Muscle of back (tissue), 13 donors: ENCODE data around the gene GMPR2. TPM values are rescaled to one million over a fixed set of nuclear protein-coding genes. Genes with fewer than 3 reads are reported as not detected.

ENCODE experiments used
- DNase-seq, 3 donors: peaks; one replicate each; pipeline versions ENCODE4 v3.0.0 to v3.0.0-alpha.2; 2013
- long read RNA-seq, 9 donors: transcript quantifications; one replicate each; lab custom pipeline, GENCODE V29; 2026
- polyA plus RNA-seq, 10 donors: library from polyadenylated mRNA; unstranded; fragments of 120-200 nt; gene quantifications; one replicate each; pipeline ENCODE4 v1.2.1, GENCODE V29; 2013; ENCODE audit not compliant: insufficient read length in 10 of 10

The GMPR2 gene
- polyA plus RNA-seq: 10 to 100 TPM; 41.5 to 57.6 (median 50.7) TPM
- long read RNA-seq, donor 1, transcript GMPR2-207 (2 exons, 469 nt): major isoform, 10 of 19 reads
- long read RNA-seq, donor 1, partial matches to known transcripts: 0 of 19 reads
- long read RNA-seq, donor 1, other reads (novel, unspliced or antisense): 0 of 19 reads
- long read RNA-seq, donor 2, transcript GMPR2-207 (2 exons, 469 nt): major isoform, 5 of 11 reads
- long read RNA-seq, donor 2, partial matches to known transcripts: 0 of 11 reads
- long read RNA-seq, donor 2, other reads (novel, unspliced or antisense): 0 of 11 reads
- long read RNA-seq, donor 3: 0 reads
- long read RNA-seq, donor 4, transcript GMPR2-207 (2 exons, 469 nt): major isoform, 8 of 27 reads
- long read RNA-seq, donor 4, partial matches to known transcripts: 12 of 27 reads
- long read RNA-seq, donor 4, other reads (novel, unspliced or antisense): 0 of 27 reads
- long read RNA-seq, donor 5, transcript GMPR2-207 (2 exons, 469 nt): major isoform, 7 of 13 reads
- long read RNA-seq, donor 5, partial matches to known transcripts: 0 of 13 reads
- long read RNA-seq, donor 5, other reads (novel, unspliced or antisense): 0 of 13 reads
- long read RNA-seq, donor 6, transcript GMPR2-207 (2 exons, 469 nt): major isoform, 16 of 56 reads
- long read RNA-seq, donor 6, transcript GMPR2-203 (10 exons, 1,652 nt): minor isoform, 7 of 56 reads
- long read RNA-seq, donor 6, partial matches to known transcripts: 19 of 56 reads
- long read RNA-seq, donor 6, other reads (novel, unspliced or antisense): 8 of 56 reads
- long read RNA-seq, donor 7, transcript GMPR2-207 (2 exons, 469 nt): major isoform, 6 of 29 reads
- long read RNA-seq, donor 7, partial matches to known transcripts: 15 of 29 reads
- long read RNA-seq, donor 7, other reads (novel, unspliced or antisense): 6 of 29 reads
- long read RNA-seq, donor 8, transcript GMPR2-207 (2 exons, 469 nt): major isoform, 11 of 14 reads
- long read RNA-seq, donor 8, partial matches to known transcripts: 0 of 14 reads
- long read RNA-seq, donor 8, other reads (novel, unspliced or antisense): 0 of 14 reads
- long read RNA-seq, donor 9, partial matches to known transcripts: 0 of 2 reads
- long read RNA-seq, donor 9, other reads (novel, unspliced or antisense): 0 of 2 reads

DNA sequence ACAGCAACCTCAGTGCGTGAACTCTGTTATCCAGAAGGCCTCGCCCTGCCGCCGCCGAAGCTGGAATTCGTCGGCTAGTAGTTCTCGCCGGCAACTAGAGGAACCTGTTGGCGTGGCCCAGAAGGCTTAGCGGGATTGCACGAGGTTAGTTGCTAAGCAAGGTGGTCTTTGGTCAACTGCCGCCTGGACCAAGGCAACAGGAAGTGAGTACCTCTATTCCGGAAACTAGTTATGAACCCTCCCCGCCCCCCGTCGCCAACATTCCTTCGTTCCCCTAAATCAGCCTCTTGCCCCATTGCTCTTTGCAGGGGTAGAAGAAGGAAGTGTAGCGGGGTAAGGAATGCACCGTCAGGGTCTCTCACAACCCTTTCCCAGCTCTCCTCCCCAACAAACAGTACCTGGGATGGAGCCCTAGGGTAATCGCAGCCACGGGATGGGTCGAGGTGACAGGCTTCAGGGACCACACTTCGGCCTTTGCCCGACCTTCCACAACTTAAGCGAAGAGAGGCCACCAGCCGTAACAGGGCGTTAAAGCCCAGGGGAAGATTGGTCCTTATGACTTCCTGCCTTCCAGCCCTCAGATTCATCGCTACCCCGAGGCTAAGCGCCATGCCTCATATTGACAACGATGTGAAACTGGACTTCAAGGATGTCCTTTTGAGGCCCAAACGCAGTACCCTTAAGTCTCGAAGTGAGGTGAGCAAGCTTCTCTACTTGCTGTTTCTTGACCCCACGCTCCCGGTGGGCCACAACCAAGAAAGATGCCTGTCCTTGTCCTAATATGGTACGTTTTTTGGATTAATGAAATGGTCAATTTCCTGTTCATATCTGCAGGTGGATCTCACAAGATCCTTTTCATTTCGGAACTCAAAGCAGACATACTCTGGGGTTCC lies at the start of gene GMPR2:
TSS of gene GMPR2 (plus strand) at position 285 of the 893 bp plus-strand sequence. CDS start at position 610, 325 bp downstream.
- DNase-seq: no peak

GRCh38 chr14:24183014-24183481 lies 49.7 kb upstream of the GMPR2 start:
- no peak for DNase-seq

DNA sequence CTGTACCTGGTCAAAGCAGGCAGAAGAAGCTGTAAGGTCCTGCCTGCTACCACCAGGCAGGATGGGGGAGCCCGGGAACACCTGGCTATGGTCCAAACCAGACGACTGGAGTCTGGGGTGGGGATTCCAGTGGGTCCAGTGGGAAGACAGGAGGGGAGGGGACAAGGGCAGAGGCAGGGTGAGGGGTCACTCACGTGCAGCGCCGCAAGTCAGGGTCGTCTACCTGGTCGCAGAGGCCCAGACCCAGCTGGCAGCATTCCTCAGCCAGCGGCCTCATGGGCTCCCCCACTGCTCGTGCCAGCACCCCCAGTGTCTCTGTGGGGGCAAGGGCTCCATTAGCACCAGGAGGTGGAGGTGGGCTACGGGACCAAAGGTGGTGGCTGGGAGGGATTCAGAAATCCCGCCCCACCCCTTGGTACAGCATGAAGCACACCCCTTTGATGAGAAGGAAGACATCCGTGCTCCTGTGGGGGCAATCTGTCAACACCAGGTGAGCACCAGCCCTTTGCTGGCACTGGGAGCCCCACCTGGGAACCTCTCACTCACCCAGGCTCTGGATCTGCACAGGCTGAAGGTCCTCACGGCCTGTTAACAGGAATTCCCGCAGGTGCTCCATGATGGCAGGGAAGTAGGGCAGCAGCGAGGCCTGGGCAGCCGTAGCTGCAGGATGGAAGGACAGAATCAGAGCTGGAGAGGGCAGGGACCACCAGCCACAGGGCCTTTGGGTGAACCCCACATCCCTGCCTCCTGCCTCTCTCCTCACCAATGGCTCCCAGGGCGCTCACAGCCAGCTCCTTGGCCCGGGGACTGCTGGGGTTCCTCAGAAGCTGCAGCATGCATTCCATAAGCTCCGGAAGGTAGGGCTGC lies 48.4 kb upstream of the GMPR2 start:
- DNase-seq: no peak

- no peak for DNase-seq
Measured at GRCh38 chr14:24185026-24185425, 47.7 kb upstream of the GMPR2 start.

- no peak for DNase-seq
Measured at GRCh38 chr14:24185741-24186140, 47.0 kb upstream of the GMPR2 start.

GRCh38 chr14:24186831-24187538 lies 45.7 kb upstream of the GMPR2 start:
- no peak for DNase-seq

DNA sequence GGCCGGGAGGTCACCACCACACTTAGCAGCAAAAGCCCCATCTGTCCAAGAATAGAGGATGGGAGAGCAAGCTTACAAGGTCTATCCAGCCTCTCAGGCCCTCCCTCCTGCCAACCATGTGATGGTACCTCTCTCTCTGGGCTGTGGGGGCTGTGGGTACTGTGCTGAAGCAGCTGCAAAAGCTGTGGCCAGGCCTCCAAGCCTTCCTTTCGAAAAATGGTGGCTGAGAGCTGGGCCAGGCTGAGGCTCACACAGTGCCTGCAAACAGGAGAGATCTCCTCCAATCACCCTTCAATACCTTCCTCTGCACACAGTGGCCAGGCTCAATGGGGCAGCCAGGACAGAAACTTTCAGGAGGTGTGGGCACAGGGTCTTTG lies 45.2 kb upstream of the GMPR2 start:
- DNase-seq: no peak

DNA sequence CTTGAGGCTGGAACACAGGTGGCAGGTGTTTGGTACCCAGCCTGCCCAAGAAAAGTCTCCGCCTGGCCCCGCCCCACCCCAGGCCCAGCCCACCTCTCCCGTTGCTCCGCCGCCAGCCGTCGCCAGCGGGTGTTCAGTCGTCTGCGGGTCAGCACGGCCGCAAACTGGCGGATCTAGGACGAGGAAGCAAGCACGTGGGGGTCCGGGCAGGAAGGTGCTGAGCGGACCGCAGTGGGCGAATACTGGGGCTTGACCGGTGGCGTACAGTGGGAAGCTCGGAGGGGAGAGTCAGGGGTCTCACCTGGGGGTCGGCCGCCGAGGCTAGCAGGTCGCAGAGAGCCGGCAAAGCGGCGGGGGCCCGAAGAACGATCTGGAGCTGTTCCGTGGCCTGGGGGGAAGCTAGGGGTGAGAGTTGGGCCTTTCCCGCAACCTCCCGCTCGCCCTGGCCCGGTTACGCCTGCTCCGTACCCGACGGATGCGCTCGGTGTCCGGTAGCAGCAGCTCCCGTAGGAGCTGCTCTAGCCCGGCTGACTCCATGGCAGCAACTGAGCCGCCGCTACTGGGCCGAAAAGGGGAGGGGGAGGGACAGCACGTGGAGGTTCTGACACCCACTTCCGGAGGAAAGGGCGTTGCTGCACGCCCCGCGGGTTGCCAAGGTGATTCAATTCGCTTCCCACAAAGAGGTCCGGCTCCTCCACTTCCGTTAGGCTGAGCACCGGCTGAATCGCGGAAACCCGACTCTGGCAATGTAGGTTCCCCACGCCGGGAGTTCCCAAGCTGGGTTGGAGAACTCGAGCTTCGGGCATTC lies 44.3 kb upstream of the GMPR2 start, which contains the start of gene IPO4:
TSS of gene IPO4 (minus strand) at position 566 of the 808 bp plus-strand sequence. CDS start at position 537, 29 bp downstream.
- peak; percentile 97 to 98 (median 97) for DNase-seq

GRCh38 chr14:24189059-24189375 lies 43.7 kb upstream of the GMPR2 start:
- DNase-seq: no peak

GRCh38 chr14:24189460-24189859 lies 43.3 kb upstream of the GMPR2 start:
- no peak for DNase-seq

GRCh38 chr14:24190416-24190815 lies 42.3 kb upstream of the GMPR2 start:
- DNase-seq: no peak

DNA sequence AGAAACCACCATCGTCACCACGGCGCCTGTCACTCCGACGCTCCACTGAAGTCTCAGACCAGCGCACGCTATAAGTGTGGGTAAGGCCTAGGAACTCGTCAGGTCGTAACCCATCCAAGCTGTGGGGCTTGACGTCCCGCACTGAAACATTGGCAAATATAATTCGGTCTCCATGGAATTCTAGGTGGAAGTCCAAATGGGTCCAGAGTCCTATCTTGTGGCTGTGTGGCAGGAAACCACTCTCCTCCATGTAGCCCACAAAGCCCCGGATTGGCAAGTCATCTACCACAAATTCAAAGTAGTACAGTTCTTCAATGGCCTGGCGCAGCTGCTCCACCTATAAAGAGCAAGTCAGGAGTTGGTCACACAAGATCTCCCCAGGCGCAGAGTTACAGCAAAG lies 39.8 kb upstream of the GMPR2 start:
- no peak for DNase-seq

DNA sequence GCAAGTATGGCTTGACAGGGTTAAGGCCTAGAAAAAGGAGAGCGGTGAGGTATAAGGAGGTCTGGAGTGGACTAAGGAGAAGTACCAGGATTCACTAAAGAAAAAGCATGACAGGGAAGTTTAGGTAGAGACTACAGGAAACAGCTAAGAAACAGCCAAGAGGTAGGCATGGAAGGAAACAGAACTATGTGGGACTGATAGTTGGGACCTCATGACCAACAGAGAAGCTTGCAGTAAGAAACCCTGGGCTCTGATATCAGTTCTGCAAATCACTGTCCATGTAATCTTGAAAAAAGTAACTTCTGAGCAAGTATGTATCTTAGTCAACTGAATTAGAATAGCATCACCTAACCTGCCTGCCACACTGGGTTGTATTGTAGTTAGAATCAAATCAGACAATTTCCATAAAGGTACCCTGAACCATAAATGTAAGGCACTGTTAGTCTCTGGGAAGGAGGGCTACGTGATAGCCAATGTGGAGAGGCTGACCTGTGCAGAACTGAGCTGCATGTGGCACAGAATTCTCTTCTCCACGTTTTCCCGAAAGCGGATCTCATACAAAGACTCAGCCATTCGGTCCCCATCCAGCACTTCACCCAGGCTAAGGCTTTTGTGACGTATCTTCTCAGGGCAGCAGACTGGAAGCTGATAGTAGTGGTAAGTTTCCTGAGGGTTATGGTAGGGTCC lies 38.4 kb upstream of the GMPR2 start:
- no peak for DNase-seq

GRCh38 chr14:24194873-24195185 lies 37.9 kb upstream of the GMPR2 start:
- DNase-seq: no peak

- DNase-seq: peak; percentile 83 to 98 (median 94)
Measured at GRCh38 chr14:24195186-24196070, 37.3 kb upstream of the GMPR2 start, which contains the start of gene TM9SF1. Gene TM9SF1 (minus strand): TSS chr14:24195441. CDS start chr14:24195019, 422 bp downstream.
